SK-N-SH treated with all-trans-retinoic acid at 6 μM for 48 hours (cell line): ENCODE data around the gene HMGXB4.

Experiments
- ATAC-seq: fragments of 200-7000 bp; cut with Tn5 transposase; 3 replicates; pipeline ENCODE4 v1.9.1; 2020; ENCODE audit warnings: mild to moderate bottlenecking, moderate library complexity
- BACH2 ChIP-seq: fragments of 250-450 bp; sonication (Bioruptor Pico); IDR thresholded peaks from 2 replicates; pipeline ENCODE4 v1.9.0; 2021; ENCODE audit warnings: mild to moderate bottlenecking, borderline replicate concordance
- CREB5 ChIP-seq: fragments of 250-450 bp; sonication (Bioruptor Pico); IDR thresholded peaks from 2 replicates; pipeline ENCODE4 v1.5.1; 2020; ENCODE audit warnings: low read depth, mild to moderate bottlenecking, moderate library complexity
- CSDC2 ChIP-seq: fragments of 250-450 bp; sonication (Bioruptor Pico); IDR thresholded peaks from 2 replicates; pipeline ENCODE4 v1.5.0; 2020; ENCODE audit warnings: mild to moderate bottlenecking, moderate library complexity
- CSRNP3 ChIP-seq: fragments of 250-450 bp; sonication (Bioruptor Pico); IDR thresholded peaks from 2 replicates; pipeline ENCODE4 v1.5.1; 2021; ENCODE audit warnings: mild to moderate bottlenecking, moderate library complexity
- GLIS3 ChIP-seq: fragments of 250-450 bp; sonication (Bioruptor Pico); IDR thresholded peaks from 2 replicates; pipeline ENCODE4 v1.5.0; 2020; ENCODE audit warnings: mild to moderate bottlenecking, moderate library complexity
- ISL1 ChIP-seq: fragments of 250-450 bp; sonication (Bioruptor Pico); IDR thresholded peaks from 2 replicates; pipeline ENCODE4 v2.1.2; 2022; ENCODE audit warnings: mild to moderate bottlenecking, moderate library complexity
- OSR1 ChIP-seq: fragments of 250-450 bp; sonication (Bioruptor Pico); IDR thresholded peaks from 2 replicates; pipeline ENCODE4 v1.8.0; 2022; ENCODE audit warnings: moderate library complexity, mild to moderate bottlenecking, inconsistent platforms
- PATZ1 ChIP-seq: fragments of 250-450 bp; sonication (Bioruptor Pico); IDR thresholded peaks from 2 replicates; pipeline ENCODE4 v1.8.0; 2020; ENCODE audit warnings: mild to moderate bottlenecking, moderate library complexity, borderline replicate concordance
- POU6F1 ChIP-seq: fragments of 250-450 bp; sonication (Bioruptor Pico); IDR thresholded peaks from 2 replicates; pipeline ENCODE4 v1.8.0; 2021; ENCODE audit warnings: low read depth, mild to moderate bottlenecking, moderate library complexity, borderline replicate concordance
- PPARA ChIP-seq: fragments of 250-450 bp; sonication (Bioruptor Pico); IDR thresholded peaks from 2 replicates; pipeline ENCODE4 v1.5.0; 2020; ENCODE audit warnings: mild to moderate bottlenecking, borderline replicate concordance
- RARB ChIP-seq: fragments of 250-450 bp; sonication (Bioruptor Pico); IDR thresholded peaks from 2 replicates; pipeline ENCODE4 v1.8.0; 2021; ENCODE audit warnings: mild to moderate bottlenecking, moderate library complexity
- TOX ChIP-seq: fragments of 250-450 bp; sonication (Bioruptor Pico); IDR thresholded peaks from 2 replicates; pipeline ENCODE4 v1.8.0; 2021; ENCODE audit warnings: mild to moderate bottlenecking, moderate library complexity, borderline replicate concordance
- TSHZ2 ChIP-seq: fragments of 250-450 bp; sonication (Bioruptor Pico); IDR thresholded peaks from 2 replicates; pipeline ENCODE4 v1.5.0; 2020; ENCODE audit warnings: mild to moderate bottlenecking, moderate library complexity
- ZFP3 ChIP-seq: fragments of 250-450 bp; sonication (Bioruptor Pico); IDR thresholded peaks from 2 replicates; pipeline ENCODE4 v1.5.0; 2020; ENCODE audit warnings: mild to moderate bottlenecking, moderate library complexity
- ZNF565 ChIP-seq: fragments of 450-650 bp; formaldehyde crosslinking; conservative IDR thresholded peaks from 2 replicates; pipeline ENCODE4 v1.5.0; 2020; ENCODE audit warnings: low read depth, mild to moderate bottlenecking, moderate library complexity
- ZNF70 ChIP-seq: fragments of 450-650 bp; formaldehyde crosslinking; IDR thresholded peaks from 2 replicates; pipeline ENCODE4 v1.5.0; 2020; ENCODE audit warnings: mild to moderate bottlenecking, moderate library complexity

The HMGXB4 gene

GRCh38 chr22:35317680-35318290 lies 60.5 kb downstream of the HMGXB4 start:
- ATAC-seq = no peak
- no peak for TF ChIP-seq RARB
- no peak for TF ChIP-seq OSR1
- no peak for TF ChIP-seq ZNF565 (CRISPR knock-in tag)

GRCh38 chr22:35318346-35319215 lies 61.3 kb downstream of the HMGXB4 start:
- no peak for ATAC-seq
- TF ChIP-seq RARB (no peak), ISL1 (CRISPR knock-in tag) (no peak), TSHZ2 (CRISPR knock-in tag) (no peak)

GRCh38 chr22:35319244-35319985 lies 62.1 kb downstream of the HMGXB4 start:
- no peak for TF ChIP-seq TOX (CRISPR knock-in tag)
- TF ChIP-seq ISL1 (CRISPR knock-in tag) = no peak
- no peak for TF ChIP-seq PPARA
- no peak for TF ChIP-seq RARB
- TF ChIP-seq TSHZ2 (CRISPR knock-in tag) = no peak
- TF ChIP-seq BACH2 (CRISPR knock-in tag) = no peak
- no peak for TF ChIP-seq CREB5 (CRISPR knock-in tag)
- TF ChIP-seq ZNF70 = no peak
- no peak for TF ChIP-seq GLIS3 (CRISPR knock-in tag)
- TF ChIP-seq POU6F1 = no peak
- no peak for TF ChIP-seq CSRNP3 (CRISPR knock-in tag)
- no peak for TF ChIP-seq ZFP3
- TF ChIP-seq, all 23 proteins: peak for 0
- ATAC-seq = no peak

- ATAC-seq = no peak
- TF ChIP-seq CSDC2 (CRISPR knock-in tag) (no peak), TOX (CRISPR knock-in tag) (no peak), ZFP3 (no peak), PATZ1 (CRISPR knock-in tag) (no peak), GLIS3 (CRISPR knock-in tag) (no peak), RARB (no peak), CSRNP3 (CRISPR knock-in tag) (no peak)
Observed at GRCh38 chr22:35322126-35322525, 64.8 kb downstream of the HMGXB4 start.
